GM12801 (cell line): ENCODE data around the gene MISP.

ENCODE experiments used
- TF ChIP-seq, protein P1 (sequence below): IDR thresholded peaks from one replicate; pipeline ENCODE4 v1.5.1; 2011; ENCODE audit warnings: control low read depth; ENCODE audit not compliant: insufficient read length; ENCODE audit errors: extremely low read depth

Gene MISP

DNA sequence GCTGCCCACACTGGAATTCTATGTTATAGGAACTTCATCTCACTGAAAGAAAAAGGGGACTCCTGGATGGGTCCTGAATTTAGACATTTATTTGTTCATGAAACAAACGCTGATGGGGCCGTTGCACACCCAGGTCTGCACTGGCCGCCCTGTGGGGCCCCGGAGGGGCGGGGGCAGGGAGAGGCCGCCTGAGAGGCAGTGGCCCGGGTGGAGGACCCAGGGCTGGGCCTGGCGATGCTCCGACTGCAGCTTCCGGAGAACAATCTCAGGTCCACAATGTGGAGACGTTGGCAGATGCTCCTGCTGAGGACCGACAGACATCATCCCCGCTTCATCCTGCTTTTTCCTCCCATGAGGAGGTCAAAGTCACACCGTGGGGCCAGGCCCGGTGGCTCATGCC, 30.0 kb downstream of the MISP start:
- TF ChIP-seq, protein P1, sequence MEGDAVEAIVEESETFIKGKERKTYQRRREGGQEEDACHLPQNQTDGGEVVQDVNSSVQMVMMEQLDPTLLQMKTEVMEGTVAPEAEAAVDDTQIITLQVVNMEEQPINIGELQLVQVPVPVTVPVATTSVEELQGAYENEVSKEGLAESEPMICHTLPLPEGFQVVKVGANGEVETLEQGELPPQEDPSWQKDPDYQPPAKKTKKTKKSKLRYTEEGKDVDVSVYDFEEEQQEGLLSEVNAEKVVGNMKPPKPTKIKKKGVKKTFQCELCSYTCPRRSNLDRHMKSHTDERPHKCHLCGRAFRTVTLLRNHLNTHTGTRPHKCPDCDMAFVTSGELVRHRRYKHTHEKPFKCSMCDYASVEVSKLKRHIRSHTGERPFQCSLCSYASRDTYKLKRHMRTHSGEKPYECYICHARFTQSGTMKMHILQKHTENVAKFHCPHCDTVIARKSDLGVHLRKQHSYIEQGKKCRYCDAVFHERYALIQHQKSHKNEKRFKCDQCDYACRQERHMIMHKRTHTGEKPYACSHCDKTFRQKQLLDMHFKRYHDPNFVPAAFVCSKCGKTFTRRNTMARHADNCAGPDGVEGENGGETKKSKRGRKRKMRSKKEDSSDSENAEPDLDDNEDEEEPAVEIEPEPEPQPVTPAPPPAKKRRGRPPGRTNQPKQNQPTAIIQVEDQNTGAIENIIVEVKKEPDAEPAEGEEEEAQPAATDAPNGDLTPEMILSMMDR: no peak

DNA sequence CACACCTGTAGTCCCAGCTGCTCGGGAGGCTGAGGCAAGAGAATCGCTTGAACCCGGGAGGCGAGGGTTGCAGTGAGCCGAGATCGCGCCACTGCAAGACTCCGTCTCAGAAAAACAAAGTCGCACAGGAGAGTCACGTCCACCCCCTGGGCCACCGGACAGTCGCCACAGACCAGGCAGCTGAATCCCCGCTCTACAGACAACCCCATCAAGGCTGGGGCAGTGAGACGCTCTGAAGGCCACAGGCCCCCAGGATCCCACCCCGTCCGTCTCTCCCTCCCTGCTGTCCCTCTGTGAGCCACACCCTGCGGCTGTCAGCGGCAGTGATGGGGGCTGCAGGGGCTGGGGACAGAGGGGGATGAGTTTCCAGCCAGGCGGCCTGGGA, 30.9 kb downstream of the MISP start:
- TF ChIP-seq, protein P1: no peak

DNA sequence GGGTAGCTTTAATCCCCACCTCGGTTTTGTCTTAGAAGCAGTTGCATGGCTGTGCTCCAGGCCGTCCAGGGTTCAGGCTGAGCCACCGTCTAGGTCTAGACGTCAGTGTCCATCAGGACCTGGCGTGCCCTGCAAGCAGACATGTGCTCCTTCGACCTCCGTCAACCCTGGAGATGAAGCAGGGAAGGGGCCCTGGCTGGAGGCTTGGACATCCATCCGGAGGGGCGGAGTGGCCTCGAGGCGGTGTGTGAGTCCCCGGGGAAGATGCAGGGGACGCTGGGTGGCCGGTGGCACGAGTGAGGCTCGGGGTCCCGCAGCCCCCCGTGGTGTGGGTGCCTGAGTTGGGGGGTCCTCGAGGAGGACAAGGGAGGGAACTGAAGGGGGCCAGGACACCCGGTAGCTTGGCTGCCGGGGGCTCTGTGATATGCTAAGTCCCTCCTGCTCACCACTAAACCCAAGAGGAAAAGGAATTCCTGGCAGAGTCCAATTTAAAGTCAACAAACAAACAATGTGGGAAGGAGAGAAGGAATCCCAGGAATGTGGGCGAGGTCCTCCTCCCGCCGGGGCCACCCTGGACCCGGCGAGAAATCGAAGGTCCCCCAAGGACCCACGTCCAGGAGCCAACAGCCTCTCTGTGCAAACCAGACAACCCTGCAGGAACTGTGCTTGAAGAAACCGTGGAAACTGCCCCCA, 31.4 kb downstream of the MISP start:
- TF ChIP-seq, protein P1: no peak

DNA sequence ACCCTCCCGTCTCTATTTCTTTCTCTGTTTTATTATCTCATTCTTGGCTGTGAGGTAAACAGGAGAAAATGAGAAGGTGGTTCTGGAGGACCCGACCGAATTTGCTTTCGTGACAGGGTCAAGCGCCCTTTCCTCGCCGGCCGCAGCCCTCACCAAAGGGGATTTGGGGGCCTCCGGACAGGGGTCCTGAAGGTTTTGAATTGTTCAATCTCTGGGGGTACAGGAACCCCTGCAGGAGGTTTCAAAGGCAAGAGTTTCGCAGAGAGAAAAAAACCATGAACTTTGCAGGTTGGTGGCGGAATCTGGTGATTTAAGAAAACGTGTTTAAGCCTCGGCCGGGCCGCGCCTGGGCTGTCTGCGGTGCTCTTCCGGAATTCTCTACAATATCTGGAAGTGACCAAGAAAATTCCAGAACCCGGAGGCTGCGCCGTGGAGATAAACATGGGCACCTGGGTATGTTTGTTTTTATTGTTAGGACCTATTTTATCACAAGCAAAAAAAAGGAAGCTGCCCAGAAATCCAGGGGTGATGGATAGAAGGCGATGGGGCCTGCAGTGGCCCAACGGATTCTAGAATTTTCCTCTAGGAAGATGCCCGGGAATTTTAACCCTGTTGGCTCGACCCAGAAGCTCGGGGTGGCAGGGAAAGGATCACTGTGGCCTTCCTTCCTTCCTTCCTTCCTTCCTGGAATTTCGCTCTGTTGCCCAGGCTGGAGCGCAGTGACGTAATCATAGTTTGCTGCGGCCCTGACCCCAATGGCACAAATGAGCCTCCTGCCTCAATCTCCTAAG, 32.2 kb downstream of the MISP start:
- TF ChIP-seq, protein P1: no peak

DNA sequence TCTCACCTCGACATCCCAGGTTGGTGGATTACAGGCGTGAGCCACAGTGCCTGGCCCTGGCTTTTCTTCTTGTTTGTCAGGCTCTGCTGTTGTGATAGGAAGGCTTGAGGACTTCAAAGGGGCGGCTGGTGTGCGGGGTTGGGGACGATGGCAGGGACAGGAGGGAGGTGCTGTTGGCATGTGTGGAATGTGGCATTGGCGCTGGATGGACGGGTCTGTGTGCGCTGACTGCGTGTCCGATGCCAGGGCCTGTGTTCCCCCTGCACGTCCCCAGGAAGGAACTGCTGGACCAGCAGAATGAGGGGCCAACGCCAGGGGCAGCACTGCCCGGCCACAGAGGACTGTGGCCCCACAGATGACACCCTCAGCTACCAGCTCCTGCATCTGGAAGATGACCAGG, 33.6 kb downstream of the MISP start:
- TF ChIP-seq, protein P1: no peak

DNA sequence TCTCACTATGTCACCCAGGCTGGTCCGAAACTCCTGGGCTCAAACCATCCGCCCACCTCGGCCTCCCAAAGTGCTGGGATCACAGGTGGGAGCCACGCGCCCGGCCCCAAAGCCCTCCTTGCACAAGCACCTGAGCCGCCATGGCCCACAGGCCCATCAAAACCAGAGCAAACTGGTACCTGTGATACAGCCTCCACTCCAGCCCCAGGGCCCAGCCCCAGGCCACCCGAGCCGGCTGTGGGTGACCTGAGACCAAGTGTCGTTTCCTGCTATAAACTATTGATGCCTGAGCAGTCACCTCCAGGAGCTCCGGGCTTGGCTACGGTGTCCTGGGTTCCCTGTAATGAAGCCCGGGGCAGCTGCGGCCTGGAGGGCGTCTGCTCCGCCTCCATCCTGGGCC, 36.6 kb downstream of the MISP start:
- TF ChIP-seq, protein P1: no peak

DNA sequence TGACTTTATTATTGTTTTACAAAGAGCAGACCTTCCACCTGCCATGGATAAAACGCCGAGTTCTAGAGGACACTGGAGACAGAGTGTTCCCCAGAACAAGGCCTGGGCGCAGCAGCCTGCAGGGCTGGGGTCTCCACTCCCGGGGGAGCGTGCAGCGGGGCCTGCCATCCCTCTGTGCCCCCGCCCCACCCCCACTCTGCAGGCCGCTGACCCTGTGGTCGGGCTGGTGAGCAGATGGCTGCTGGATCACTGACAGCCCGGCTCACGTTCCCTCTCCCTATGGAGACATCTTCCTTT, 37.7 kb downstream of the MISP start:
- TF ChIP-seq, protein P1: no peak
